Measurements from ENCODE around the gene FEZ2.

- TF ChIP-seq CTCF (IDR thresholded peaks at IDR 0.05) (no peak), POLR2A (IDR thresholded peaks at IDR 0.05; ENCODE audit: low read length) (no peak), HOXA7 (CRISPR knock-in tag; IDR thresholded peaks at IDR 0.05) (no peak), REST (IDR thresholded peaks at IDR 0.05) (no peak), E2F6 (IDR thresholded peaks at IDR 0.05; ENCODE audit: borderline replicate concordance, low read depth) (no peak), MYC (IDR thresholded peaks at IDR 0.05; ENCODE audit: borderline replicate concordance, low read length) (no peak), BHLHE40 (IDR thresholded peaks at IDR 0.05; ENCODE audit: low read depth, low read length) (no peak), EHMT2 (IDR thresholded peaks at IDR 0.05; ENCODE audit: low read depth) (no peak), FOSL2 (IDR thresholded peaks at IDR 0.05) (no peak), FOSL2 (CRISPR knock-in tag; IDR thresholded peaks at IDR 0.05) (no peak), KDM5A (IDR thresholded peaks at IDR 0.05) (no peak), MAZ (IDR thresholded peaks at IDR 0.05; ENCODE audit: borderline replicate concordance, low read depth, low read length) (no peak), MAX (IDR thresholded peaks at IDR 0.05) (no peak), RAD21 (conservative IDR thresholded peaks at IDR 0.05 in 1 of 2, IDR thresholded peaks at IDR 0.05 in 1 of 2) (no peak), PHF8 (IDR thresholded peaks at IDR 0.05; ENCODE audit: borderline replicate concordance, low read depth) (no peak)
Measured at GRCh38 chr2:36569267-36569856, 28.6 kb downstream of the FEZ2 start.

Data from A549 (cell line).